Neuron (in vitro differentiated cells): ENCODE results near the gene LRRC58.

Source experiments
- H2AFZ ChIP-seq: one replicate; pipeline ENCODE4 v1.6.1; 2013; ENCODE audit warnings: low read depth, mild to moderate bottlenecking, inconsistent platforms, low read length, moderate library complexity
- H3K27me3 ChIP-seq: one replicate; pipeline ENCODE4 v1.6.1; 2013; ENCODE audit warnings: low read length; ENCODE audit not compliant: insufficient read depth
- H3K36me3 ChIP-seq: one replicate; pipeline ENCODE4 v1.6.1; 2013; ENCODE audit warnings: low read length; ENCODE audit not compliant: insufficient read depth
- H3K4me1 ChIP-seq: one replicate; pipeline ENCODE4 v1.6.1; 2013; ENCODE audit warnings: low read length; ENCODE audit not compliant: insufficient read depth
- H3K4me3 ChIP-seq: 2 replicates; pipeline ENCODE4 v1.5.1; 2013; ENCODE audit warnings: mild to moderate bottlenecking, low read length, moderate library complexity
- H3K9me3 ChIP-seq: one replicate; pipeline ENCODE4 v1.6.1; 2013; ENCODE audit warnings: low read length

The LRRC58 gene

DNA sequence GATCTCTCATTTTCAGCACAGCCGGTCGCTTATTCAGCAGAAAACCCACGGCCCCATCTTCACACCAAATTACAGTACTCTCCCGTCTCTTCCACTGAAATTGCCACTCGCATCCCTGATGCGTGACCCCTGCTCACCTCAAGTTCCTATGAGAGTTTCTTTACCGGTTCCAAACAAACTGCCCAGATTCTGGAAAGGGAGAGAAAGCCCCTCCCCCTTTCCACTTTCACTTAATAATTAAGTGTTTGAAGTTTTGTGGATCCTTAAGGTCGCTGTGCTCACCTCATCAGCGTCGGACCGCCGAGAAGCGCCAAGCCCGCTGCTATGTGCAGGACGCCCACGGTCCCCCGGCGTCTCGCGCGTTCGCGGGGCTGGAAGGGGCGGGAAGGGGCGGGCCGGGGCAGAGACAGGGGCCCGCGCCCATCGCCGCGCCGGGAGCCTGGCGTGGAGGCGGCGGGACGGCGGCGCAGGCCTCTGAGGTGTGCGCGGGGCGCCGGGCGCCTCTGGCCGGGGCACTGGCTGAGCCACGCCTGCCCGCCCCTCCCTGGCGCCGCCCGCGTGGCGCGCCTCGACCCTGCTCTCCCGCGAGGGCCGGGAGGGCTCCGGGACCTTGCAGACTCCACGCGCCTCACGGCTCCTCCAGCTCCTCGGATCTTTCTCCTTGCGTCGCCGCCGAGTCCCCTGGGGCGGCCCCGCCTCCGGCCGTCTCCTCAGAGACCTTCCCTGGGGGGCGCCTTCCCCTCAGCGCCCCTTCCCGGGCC lies 64.2 kb downstream of the LRRC58 start, which contains the start of gene GPR156:
Gene GPR156 (minus strand): TSS at position 476 of the 761 bp plus-strand sequence. CDS start 41,124 bp downstream, outside the sequence.
- Histone ChIP-seq H3K4me3 (no peak within 1 kb of the TSS), H3K4me1 (no peaks in the 10 kb centered on the region), H3K27me3 (peaks cover 3% of the 10 kb centered on the region), H3K36me3 (no peaks in the 10 kb centered on the region), H3K9me3 (peaks cover 5% of the 10 kb centered on the region), H2AFZ (no peak within 1 kb of the TSS)

DNA sequence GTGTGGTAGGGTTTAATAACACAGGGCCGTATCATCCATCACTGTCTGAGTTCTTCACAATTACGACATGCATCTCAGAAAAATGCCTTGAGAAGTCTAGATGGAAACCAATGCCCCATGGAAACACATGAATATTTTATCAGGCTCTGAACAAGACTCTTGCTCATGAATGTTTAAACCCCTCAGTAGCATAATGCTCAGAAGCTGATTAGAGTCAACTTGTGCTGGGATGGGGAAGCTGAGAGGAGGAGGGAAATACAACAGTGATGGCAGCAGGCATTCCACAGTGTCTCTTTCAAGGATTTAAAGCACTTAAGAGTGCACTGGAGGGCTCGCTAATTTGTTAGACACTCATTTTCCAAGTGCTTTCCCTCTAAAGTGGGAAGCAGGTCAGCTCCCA lies 67.9 kb downstream of the LRRC58 start:
- H3K4me3 ChIP-seq = no peak overlapping the region
- H3K27me3 ChIP-seq = peaks cover 3% of the 10 kb centered on the region
- H2AFZ ChIP-seq = no peak overlapping the region
- no peaks in the 10 kb centered on the region for H3K36me3 ChIP-seq
- H3K4me1 ChIP-seq = no peaks in the 10 kb centered on the region
- peaks cover 2% of the 10 kb centered on the region for H3K9me3 ChIP-seq

GRCh38 chr3:120280566-120280965 lies 68.6 kb downstream of the LRRC58 start:
- no peaks in the 10 kb centered on the region for H3K36me3 ChIP-seq
- H3K4me3 ChIP-seq = no peak overlapping the region
- no peak overlapping the region for H2AFZ ChIP-seq
- H3K27me3 ChIP-seq = peaks cover 3% of the 10 kb centered on the region
- peaks cover 2% of the 10 kb centered on the region for H3K9me3 ChIP-seq
- H3K4me1 ChIP-seq = peaks cover 3% of the 10 kb centered on the region

GRCh38 chr3:120280026-120280425 lies 69.1 kb downstream of the LRRC58 start:
- Histone ChIP-seq H3K36me3 (no peaks in the 10 kb centered on the region), H3K27me3 (peaks cover 3% of the 10 kb centered on the region), H3K9me3 (peaks cover 2% of the 10 kb centered on the region), H3K4me3 (no peak overlapping the region), H2AFZ (no peak overlapping the region), H3K4me1 (peaks cover 7% of the 10 kb centered on the region)

DNA sequence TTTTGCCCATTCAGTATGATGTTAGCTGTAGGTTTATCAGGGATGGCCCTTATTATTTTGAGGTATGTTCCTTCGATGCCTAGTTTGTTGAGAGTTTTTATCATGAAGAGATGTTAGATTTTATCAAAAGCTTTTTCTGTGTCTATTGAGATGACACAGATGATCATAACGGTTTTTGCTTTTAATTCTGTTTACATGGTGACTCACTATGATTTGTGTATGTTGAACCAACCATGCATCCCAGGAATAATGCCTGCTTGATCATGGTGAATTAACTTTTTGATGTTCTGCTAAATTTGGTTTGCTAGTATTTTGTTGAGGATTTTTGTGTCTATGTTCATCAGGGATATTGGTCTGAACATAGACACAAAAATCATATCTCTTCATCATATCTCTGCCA lies 72.4 kb downstream of the LRRC58 start:
- Histone ChIP-seq H3K36me3 (no peaks in the 10 kb centered on the region), H3K27me3 (no peaks in the 10 kb centered on the region), H3K4me1 (peaks cover 11% of the 10 kb centered on the region), H3K4me3 (no peak overlapping the region), H2AFZ (no peak overlapping the region), H3K9me3 (no peaks in the 10 kb centered on the region)

DNA sequence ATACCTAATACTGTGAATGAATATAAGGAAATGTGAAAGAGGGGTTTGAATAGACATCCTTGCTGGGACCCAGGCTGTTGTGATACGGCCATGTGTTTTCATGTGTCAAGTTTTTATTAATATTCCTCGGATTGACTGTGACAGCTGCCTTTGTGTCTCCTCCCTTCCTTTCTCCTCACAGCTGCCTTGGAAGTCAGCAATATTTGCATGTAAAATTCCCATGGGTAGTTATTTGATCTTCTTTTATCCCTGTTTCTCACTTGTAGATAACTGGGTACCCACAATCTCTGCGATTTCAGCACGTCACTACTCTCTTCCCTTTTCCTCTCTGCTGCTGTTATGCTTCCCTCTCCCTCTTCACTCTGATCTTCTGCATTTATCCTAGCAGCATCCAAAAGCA lies 73.5 kb downstream of the LRRC58 start:
- H3K27me3 ChIP-seq = no peaks in the 10 kb centered on the region
- H2AFZ ChIP-seq = peak overlapping the region; percentile 32
- H3K4me3 ChIP-seq = no peak overlapping the region
- peaks cover 11% of the 10 kb centered on the region for H3K4me1 ChIP-seq
- H3K36me3 ChIP-seq = no peaks in the 10 kb centered on the region
- no peaks in the 10 kb centered on the region for H3K9me3 ChIP-seq

GRCh38 chr3:120274739-120275167 lies 74.4 kb downstream of the LRRC58 start:
- Histone ChIP-seq H3K4me3 (no peak overlapping the region), H3K27me3 (no peaks in the 10 kb centered on the region), H3K36me3 (no peaks in the 10 kb centered on the region), H3K9me3 (no peaks in the 10 kb centered on the region), H3K4me1 (peaks cover 11% of the 10 kb centered on the region), H2AFZ (peak overlapping the region; percentile 32)
